HG03175 (cell line): ENCODE data around the gene JMJD1C.

Source experiments
- ATAC-seq: cut with Tn5 transposase; IDR thresholded peaks from one replicate; pipeline ENCODE4 v1.9.1; 2021; ENCODE audit warnings: mild to moderate bottlenecking, moderate library complexity; ENCODE audit not compliant: unreplicated experiment

The JMJD1C gene

GRCh38 chr10:63145782-63146181 lies 320.0 kb downstream of the JMJD1C start:
- ATAC-seq, result no peak

- ATAC-seq, result no peak
Measured at GRCh38 chr10:63143987-63144386, 321.8 kb downstream of the JMJD1C start.

DNA sequence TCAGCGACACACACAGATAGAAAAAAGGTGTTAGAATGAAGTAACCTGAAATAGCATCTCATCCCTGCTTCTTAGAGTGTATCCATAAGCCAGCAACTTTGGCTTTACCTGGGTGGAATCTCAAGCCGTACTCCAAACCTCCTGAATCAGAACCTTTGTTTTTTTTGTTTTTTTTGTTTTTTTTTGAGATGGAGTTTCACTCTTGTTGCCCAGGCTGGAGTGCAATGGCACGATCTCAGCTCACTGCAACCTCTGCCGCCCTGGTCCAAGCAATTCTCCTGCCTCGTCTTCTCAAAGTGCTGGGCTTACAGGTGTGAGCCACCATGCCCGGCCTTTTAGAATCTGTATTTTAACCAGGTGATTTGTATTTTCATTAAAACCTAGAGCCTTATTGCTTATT lies 323.6 kb downstream of the JMJD1C start:
- ATAC-seq, result no peak

- ATAC-seq, result no peak
Measured at GRCh38 chr10:63140077-63140476, 325.7 kb downstream of the JMJD1C start.

- no peak for ATAC-seq
Measured at GRCh38 chr10:63137306-63137705, 328.5 kb downstream of the JMJD1C start.

DNA sequence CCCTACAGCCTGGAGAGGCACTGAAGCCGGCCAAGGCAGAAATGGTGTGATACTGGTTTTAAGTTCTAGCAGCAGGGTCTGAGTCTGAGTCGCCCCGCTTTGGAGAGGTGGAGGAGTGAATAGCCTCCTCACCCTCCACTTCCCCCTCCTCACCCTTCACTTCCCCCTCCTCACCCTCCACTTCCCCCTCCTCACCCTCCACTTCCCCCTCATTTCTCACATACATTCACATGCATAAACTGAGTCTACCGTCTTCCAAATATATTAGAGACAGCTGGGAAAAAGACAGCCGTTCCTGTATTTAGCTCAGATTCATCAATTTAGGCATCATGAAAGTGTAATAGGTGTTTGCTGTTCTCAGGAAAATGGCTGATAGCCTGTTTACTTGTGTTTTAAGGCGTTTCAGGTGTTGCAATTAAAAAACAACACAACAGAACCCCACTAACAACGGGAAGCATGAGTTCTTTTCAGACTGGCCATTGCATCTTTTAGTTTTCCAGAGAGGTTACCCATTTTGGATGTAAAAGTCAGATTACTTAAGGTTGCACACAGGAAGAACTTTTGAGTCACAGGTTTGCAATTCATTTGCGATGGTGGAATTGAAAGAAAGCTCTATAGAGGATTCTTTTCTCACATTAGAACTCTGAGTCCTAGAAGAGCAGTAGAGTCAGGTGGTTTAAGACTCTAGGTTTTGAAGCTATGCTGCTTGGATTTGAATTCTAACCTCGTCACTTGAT lies 331.8 kb downstream of the JMJD1C start:
- no peak for ATAC-seq

DNA sequence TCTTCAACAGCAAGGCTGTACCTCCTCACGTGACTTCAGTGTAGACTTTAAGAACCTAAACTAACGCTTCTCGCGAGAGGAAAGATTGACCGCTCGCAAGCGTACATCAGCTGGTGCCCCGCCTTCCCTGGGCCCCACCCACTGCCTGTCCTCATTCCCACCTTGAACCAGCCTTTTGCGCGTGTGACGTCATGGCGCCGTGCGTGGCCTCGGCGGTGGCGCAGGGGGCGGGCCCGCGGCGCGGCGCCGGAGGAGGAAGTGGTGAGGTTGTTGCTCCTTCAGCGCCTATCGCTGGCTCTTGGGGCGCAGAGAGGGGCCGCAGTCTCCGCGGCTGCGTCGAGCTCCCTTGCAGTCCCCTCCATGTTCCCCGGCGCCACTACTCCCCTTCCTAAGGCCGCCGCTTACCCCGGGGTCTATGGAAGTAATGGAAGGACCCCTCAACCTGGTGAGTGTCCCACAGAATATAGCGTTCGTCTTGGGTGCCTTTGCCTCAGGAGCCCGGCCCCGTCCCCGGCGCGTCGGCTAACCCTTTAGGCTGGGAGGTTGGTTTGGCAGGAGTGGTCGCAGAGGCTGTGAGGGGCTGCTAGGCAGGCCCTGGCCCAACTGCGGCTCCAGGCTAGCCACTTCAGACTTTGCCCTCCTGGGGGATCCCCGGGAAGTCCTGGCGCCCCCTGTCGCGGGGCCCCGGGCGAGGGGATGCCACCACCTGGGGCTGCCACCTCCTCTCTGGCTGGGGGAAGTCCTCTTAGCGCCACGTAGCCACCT lies 332.5 kb downstream of the JMJD1C start, which contains the start of gene NRBF2:
TSS of gene NRBF2 (plus strand) at position 273 of the 765 bp plus-strand sequence. CDS start at position 416, 143 bp downstream.
- ATAC-seq, result peak; percentile 95

- ATAC-seq, result no peak
Measured at GRCh38 chr10:63132651-63133055, 333.1 kb downstream of the JMJD1C start.

GRCh38 chr10:63129888-63130287 lies 335.9 kb downstream of the JMJD1C start:
- no peak for ATAC-seq

- ATAC-seq, result no peak
Measured at GRCh38 chr10:63128443-63128842, 337.3 kb downstream of the JMJD1C start.

GRCh38 chr10:63125459-63125858 lies 340.3 kb downstream of the JMJD1C start:
- ATAC-seq, result no peak

- ATAC-seq, result no peak
Measured at GRCh38 chr10:63123727-63124362, 341.9 kb downstream of the JMJD1C start.

GRCh38 chr10:63120554-63120953 lies 345.2 kb downstream of the JMJD1C start:
- ATAC-seq, result no peak

GRCh38 chr10:63119041-63119440 lies 346.7 kb downstream of the JMJD1C start:
- ATAC-seq, result no peak
